Keratinocyte (primary cell): ENCODE results near the gene HK2. TPM values are rescaled to one million over a fixed set of nuclear protein-coding genes. Genes with fewer than 3 reads are reported as not detected.

Experiments
- DNase-seq: peaks from one replicate; pipeline ENCODE4 v3.0.0-alpha.2; 2011; ENCODE audit warnings: low read depth, missing footprints, low spot score
- FAIRE-seq: peaks from 2 replicates; lab custom pipeline; 2011; peaks lifted over from hg19 to GRCh38; lab: Jason Lieb, UNC
- H2AFZ ChIP-seq: 2 replicates; pipeline ENCODE4 v1.6.0; 2012; ENCODE audit warnings: low read length, control low read depth, inconsistent platforms; ENCODE audit not compliant: control insufficient read depth
- H3K27ac ChIP-seq: 2 replicates; pipeline ENCODE4 v1.5.1; 2011; ENCODE audit warnings: low read length; ENCODE audit not compliant: control insufficient read depth, insufficient read depth
- H3K27me3 ChIP-seq: 3 replicates; pipeline ENCODE4 v1.6.0; 2011; ENCODE audit warnings: low read length; ENCODE audit not compliant: control insufficient read depth, insufficient read depth; ENCODE audit errors: extremely low read depth
- H3K36me3 ChIP-seq, 2 experiments: 2 replicates in 1 of 2; 3 replicates in 1 of 2; pipeline ENCODE4 v1.5.1; 2011; ENCODE audit warnings: low read length in 2 of 2, mild to moderate bottlenecking in 1 of 2; ENCODE audit not compliant: control insufficient read depth in 2 of 2, insufficient read depth in 2 of 2; ENCODE audit errors: extremely low read depth in 1 of 2
- H3K4me1 ChIP-seq: 3 replicates; pipeline ENCODE4 v1.5.1; 2011; ENCODE audit warnings: low read length; ENCODE audit not compliant: control insufficient read depth, insufficient read depth; ENCODE audit errors: extremely low read depth
- H3K4me2 ChIP-seq: 3 replicates; pipeline ENCODE4 v1.6.0; 2011; ENCODE audit warnings: low read depth, low read length; ENCODE audit not compliant: control insufficient read depth, insufficient read depth; ENCODE audit errors: extremely low read depth
- H3K4me3 ChIP-seq, 3 experiments: fragments of 200-600 bp in 1 of 3; sonication (generic) in 1 of 3; 2 replicates in 2 of 3; 3 replicates in 1 of 3; pipeline ENCODE4 v1.5.1; 2011 to 2016; ENCODE audit warnings: low read length in 3 of 3, mild to moderate bottlenecking in 3 of 3, control low read depth in 2 of 3, inconsistent platforms in 1 of 3, low read depth in 1 of 3, mixed read lengths in 1 of 3, mixed run types in 1 of 3, moderate library complexity in 1 of 3; ENCODE audit not compliant: control insufficient read depth in 2 of 3, insufficient read depth in 2 of 3; ENCODE audit errors: extremely low read depth in 1 of 3
- H3K79me2 ChIP-seq: 2 replicates; pipeline ENCODE4 v1.6.0; 2012; ENCODE audit warnings: low read length; ENCODE audit not compliant: control insufficient read depth, insufficient read depth
- H3K9ac ChIP-seq: 3 replicates; pipeline ENCODE4 v1.6.0; 2011; ENCODE audit warnings: low read length; ENCODE audit not compliant: control insufficient read depth, insufficient read depth; ENCODE audit errors: extremely low read depth
- H3K9me1 ChIP-seq: 3 replicates; pipeline ENCODE4 v1.6.0; 2011; ENCODE audit warnings: low read length; ENCODE audit not compliant: control insufficient read depth, insufficient read depth; ENCODE audit errors: extremely low read depth
- H3K9me3 ChIP-seq: 2 replicates; pipeline ENCODE4 v1.5.1; 2012; ENCODE audit warnings: low read depth, low read length; ENCODE audit not compliant: control insufficient read depth
- H4K20me1 ChIP-seq: 3 replicates; pipeline ENCODE4 v1.6.0; 2011; ENCODE audit warnings: low read length; ENCODE audit not compliant: control insufficient read depth, insufficient read depth; ENCODE audit errors: extremely low read depth
- EZH2 ChIP-seq: IDR thresholded peaks from one replicate; pipeline ENCODE4 v1.6.1; 2012; ENCODE audit warnings: inconsistent platforms, mild to moderate bottlenecking, low read length, moderate library complexity
- dilution Hi-C: fragments of 300-500 bp; cut with MboI; formaldehyde crosslinking; loops from one replicate; pipeline ENCODE4 v1.7.0; 2020; ENCODE audit warnings: low sequenced_read_pairs; ENCODE audit not compliant: extremely low pct_ligation_motif_present
- polyA plus RNA-seq, 5 experiments: library from polyadenylated mRNA; depleted of rRNA in 3 of 5; stranded (reverse) in 3 of 5; stranded (forward) in 1 of 5; unstranded in 1 of 5; fragments of >200 nt; gene quantifications; 1 replicate in 1 of 5; 2 replicates in 3 of 5; 3 replicates in 1 of 5; pipeline versions ENCODE4 v1.2.1 to v1.2.3, GENCODE V29; 2011 to 2012; ENCODE audit warnings: missing spikeins in 2 of 5, low read depth in 1 of 5, low replicate concordance in 1 of 5
- TF ChIP-seq, protein P1 (sequence below), 3 experiments: IDR thresholded peaks in 1 of 3; conservative IDR thresholded peaks in 1 of 3; optimal IDR thresholded peaks in 1 of 3; 2 replicates in 2 of 3; 3 replicates in 1 of 3; pipeline versions ENCODE3 to v1.5.1; 2011; ENCODE audit warnings: low read length in 3 of 3, mild to moderate bottlenecking in 3 of 3, moderate library complexity in 2 of 3, control low read depth in 1 of 3, inconsistent platforms in 1 of 3; ENCODE audit not compliant: insufficient read depth in 2 of 3; ENCODE audit errors: extremely low read depth in 1 of 3

Gene HK2
- polyA plus RNA-seq, 1 donor (not counting 4 experiments of a cell fraction or from before 2014, with no cell fraction given), result 27.1 TPM

DNA sequence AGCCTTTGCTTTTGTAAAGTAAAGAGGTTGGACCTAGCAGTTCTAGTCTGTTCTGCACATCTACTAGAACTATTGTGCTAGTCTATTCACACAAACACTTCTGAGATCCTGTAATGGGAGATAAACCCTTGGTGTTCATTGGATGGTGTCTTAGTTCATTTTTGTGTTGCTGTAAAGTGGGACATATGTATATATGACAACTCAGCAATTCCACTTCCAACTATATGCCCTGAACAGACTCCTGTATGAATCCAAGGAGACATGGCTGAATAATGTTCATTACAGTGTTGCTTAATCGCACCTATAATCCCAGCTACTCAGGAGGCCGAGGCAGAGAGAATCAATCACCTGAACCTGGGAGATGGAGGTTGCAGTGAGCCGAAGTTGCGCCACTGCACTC lies 23.3 kb downstream of the HK2 start:
- no peak overlapping the region for H3K4me2 ChIP-seq
- FAIRE-seq, result no peak
- peaks cover 7% of the 10 kb centered on the region for H4K20me1 ChIP-seq

DNA sequence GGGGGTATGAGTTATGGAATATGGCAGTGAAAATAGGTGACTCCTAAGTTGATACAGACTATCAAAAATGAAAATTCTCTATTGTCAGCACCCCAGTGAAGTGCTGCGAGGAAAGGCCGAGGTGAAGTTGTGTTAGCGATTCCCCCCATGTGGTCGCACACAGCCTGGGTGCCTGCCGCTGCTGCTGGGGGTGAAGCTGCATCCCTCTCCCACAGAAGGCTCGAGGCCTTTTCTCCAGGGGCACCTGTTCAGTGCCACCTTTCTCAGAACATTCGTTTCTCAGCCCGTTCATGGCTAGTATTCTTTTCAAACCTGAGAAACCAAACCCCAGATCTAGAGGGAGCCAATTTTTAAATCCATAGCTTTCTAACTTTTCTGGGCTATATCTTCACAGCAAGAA lies 23.8 kb downstream of the HK2 start:
- H3K27me3 ChIP-seq, result no peaks in the 10 kb centered on the region
- dilution Hi-C loops, result loop anchor here (25.0 kb wide), 1 partner anchor 120 kb away; no protein-coding TSS in a partner anchor
- no peak overlapping the region for H3K4me2 ChIP-seq
- H3K36me3 ChIP-seq, result peaks cover 12 to 39% of the 10 kb centered on the region in 2 experiments
- no peak overlapping the region for H3K27ac ChIP-seq
- peaks cover 4% of the 10 kb centered on the region for H3K9me1 ChIP-seq
- no peak overlapping the region for H3K4me3 ChIP-seq
- H3K4me1 ChIP-seq, result no peaks in the 10 kb centered on the region
- no peak for FAIRE-seq
- H2AFZ ChIP-seq, result no peak overlapping the region
- no peak overlapping the region for H3K9ac ChIP-seq
- H3K9me3 ChIP-seq, result no peaks in the 10 kb centered on the region
- no peak for TF ChIP-seq EZH2
- TF ChIP-seq, protein P1, sequence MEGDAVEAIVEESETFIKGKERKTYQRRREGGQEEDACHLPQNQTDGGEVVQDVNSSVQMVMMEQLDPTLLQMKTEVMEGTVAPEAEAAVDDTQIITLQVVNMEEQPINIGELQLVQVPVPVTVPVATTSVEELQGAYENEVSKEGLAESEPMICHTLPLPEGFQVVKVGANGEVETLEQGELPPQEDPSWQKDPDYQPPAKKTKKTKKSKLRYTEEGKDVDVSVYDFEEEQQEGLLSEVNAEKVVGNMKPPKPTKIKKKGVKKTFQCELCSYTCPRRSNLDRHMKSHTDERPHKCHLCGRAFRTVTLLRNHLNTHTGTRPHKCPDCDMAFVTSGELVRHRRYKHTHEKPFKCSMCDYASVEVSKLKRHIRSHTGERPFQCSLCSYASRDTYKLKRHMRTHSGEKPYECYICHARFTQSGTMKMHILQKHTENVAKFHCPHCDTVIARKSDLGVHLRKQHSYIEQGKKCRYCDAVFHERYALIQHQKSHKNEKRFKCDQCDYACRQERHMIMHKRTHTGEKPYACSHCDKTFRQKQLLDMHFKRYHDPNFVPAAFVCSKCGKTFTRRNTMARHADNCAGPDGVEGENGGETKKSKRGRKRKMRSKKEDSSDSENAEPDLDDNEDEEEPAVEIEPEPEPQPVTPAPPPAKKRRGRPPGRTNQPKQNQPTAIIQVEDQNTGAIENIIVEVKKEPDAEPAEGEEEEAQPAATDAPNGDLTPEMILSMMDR (optimal IDR thresholded peaks at IDR 0.05 in 1 of 3, IDR thresholded peaks at IDR 0.05 in 1 of 3, conservative IDR thresholded peaks at IDR 0.05 in 1 of 3; ENCODE audit: extremely low read depth in 1 of 3, insufficient read depth in 2 of 3, low read length in 3 of 3), result no peak
- H3K79me2 ChIP-seq, result peaks cover 37% of the 10 kb centered on the region
- peaks cover 7% of the 10 kb centered on the region for H4K20me1 ChIP-seq
- DNase-seq, result no peak

More for the DNA sequence above, 23.3 kb downstream of the HK2 start:
- Histone ChIP-seq H3K4me1 (no peaks in the 10 kb centered on the region), H3K27me3 (no peaks in the 10 kb centered on the region), H3K27ac (no peak overlapping the region), H3K4me3 (no peak overlapping the region), H3K9ac (no peak overlapping the region), H3K9me3 (no peaks in the 10 kb centered on the region), H2AFZ (no peak overlapping the region), H3K79me2 (peaks cover 36% of the 10 kb centered on the region), H3K9me1 (peaks cover 4% of the 10 kb centered on the region), H3K36me3 (peaks cover 12 to 38% of the 10 kb centered on the region in 2 experiments)
- DNase-seq, result no peak
- dilution Hi-C loops, result loop anchor here (25.0 kb wide), 1 partner anchor 120 kb away; no protein-coding TSS in a partner anchor
- no peak for TF ChIP-seq EZH2
- TF ChIP-seq, protein P1 (optimal IDR thresholded peaks at IDR 0.05 in 1 of 3, IDR thresholded peaks at IDR 0.05 in 1 of 3, conservative IDR thresholded peaks at IDR 0.05 in 1 of 3; ENCODE audit: extremely low read depth in 1 of 3, insufficient read depth in 2 of 3, low read length in 3 of 3), result no peak
